Neural progenitor cell (in vitro differentiated cells): ENCODE results near the gene KLK2. TPM values are rescaled to one million over a fixed set of nuclear protein-coding genes. Genes with fewer than 3 reads are reported as not detected.

Experiments used
- DNase-seq: peaks from one replicate; pipeline ENCODE4 v3.0.0-alpha.2; 2016; ENCODE audit warnings: low spot score
- H2AFZ ChIP-seq: fragments of 200-600 bp; sonication (generic); replicated peaks from 2 replicates; pipeline ENCODE4 v1.6.1; 2016; ENCODE audit warnings: antibody characterized with exemption
- H3F3A ChIP-seq: fragments of 200-600 bp; sonication (generic); 2 replicates; pipeline ENCODE4 v1.6.1; 2016; ENCODE audit warnings: antibody characterized with exemption, low read depth
- H3K27ac ChIP-seq: fragments of 200-600 bp; sonication (generic); 2 replicates; pipeline ENCODE4 v1.5.1; 2016; ENCODE audit warnings: mild to moderate bottlenecking
- H3K27me3 ChIP-seq: fragments of 200-600 bp; sonication (generic); 2 replicates; pipeline ENCODE4 v1.6.1; 2016; ENCODE audit warnings: mild to moderate bottlenecking, moderate library complexity
- H3K36me3 ChIP-seq: fragments of 200-600 bp; sonication (generic); 2 replicates; pipeline ENCODE4 v1.5.1; 2016
- H3K4me1 ChIP-seq: fragments of 200-600 bp; sonication (generic); 2 replicates; pipeline ENCODE4 v1.6.1; 2016; ENCODE audit warnings: mixed run types
- H3K4me2 ChIP-seq: fragments of 200-600 bp; sonication (generic); 2 replicates; pipeline ENCODE4 v1.6.1; 2016
- H3K4me3 ChIP-seq: fragments of 200-600 bp; sonication (generic); 2 replicates; pipeline ENCODE4 v1.5.1; 2016
- H3K79me2 ChIP-seq: fragments of 200-600 bp; sonication (generic); 2 replicates; pipeline ENCODE4 v1.6.1; 2016; ENCODE audit warnings: low read depth
- H3K9ac ChIP-seq: fragments of 200-600 bp; sonication (generic); 2 replicates; pipeline ENCODE4 v1.6.1; 2016
- H3K9me3 ChIP-seq: fragments of 200-600 bp; sonication (generic); 2 replicates; pipeline ENCODE4 v1.5.1; 2016; ENCODE audit warnings: low read depth
- H4K20me1 ChIP-seq: fragments of 200-600 bp; sonication (generic); 2 replicates; pipeline ENCODE4 v1.6.1; 2016; ENCODE audit warnings: low read depth
- H3K27ac Mint-ChIP-seq: 3 replicates; pipeline ENCODE4 v1.8.0; 2021; ENCODE audit warnings: mixed read lengths
- H3K27me3 Mint-ChIP-seq: 2 replicates; pipeline ENCODE4 v1.8.0; 2022; ENCODE audit warnings: low read depth, mild to moderate bottlenecking, inconsistent platforms, moderate library complexity, mixed read lengths; ENCODE audit not compliant: insufficient read depth
- H3K36me3 Mint-ChIP-seq: 3 replicates; pipeline ENCODE4 v1.8.0; 2021; ENCODE audit warnings: mixed read lengths
- H3K4me1 Mint-ChIP-seq: 3 replicates; pipeline ENCODE4 v1.8.0; 2021; ENCODE audit warnings: mixed read lengths
- H3K4me3 Mint-ChIP-seq: 3 replicates; pipeline ENCODE4 v1.8.0; 2021; ENCODE audit warnings: mild to moderate bottlenecking, moderate library complexity, mixed read lengths
- H3K9me3 Mint-ChIP-seq: 3 replicates; pipeline ENCODE4 v1.8.0; 2020; ENCODE audit warnings: mixed read lengths
- EZH2 ChIP-seq: fragments of 200-600 bp; sonication (generic); IDR thresholded peaks from 2 replicates; pipeline ENCODE4 v1.6.1; 2017; ENCODE audit warnings: antibody characterized with exemption, mild to moderate bottlenecking, moderate library complexity
- EZH2phosphoT487 ChIP-seq: fragments of 200-600 bp; sonication (generic); IDR thresholded peaks from 2 replicates; pipeline ENCODE4 v1.6.1; 2017; ENCODE audit warnings: antibody characterized with exemption
- total RNA-seq: library from RNA; depleted of rRNA; stranded (reverse); fragments of >200 nt; gene quantifications from 2 replicates; pipeline ENCODE4 v1.2.3, GENCODE V29; 2015; ENCODE audit warnings: low replicate concordance
- TF ChIP-seq, protein P1 (sequence below): fragments of 200-600 bp; sonication (generic); IDR thresholded peaks from 2 replicates; pipeline ENCODE4 v1.5.1; 2017; ENCODE audit warnings: antibody characterized with exemption, mild to moderate bottlenecking

Gene KLK2
- total RNA-seq, 1 donor from 2014 or later = not detected

DNA sequence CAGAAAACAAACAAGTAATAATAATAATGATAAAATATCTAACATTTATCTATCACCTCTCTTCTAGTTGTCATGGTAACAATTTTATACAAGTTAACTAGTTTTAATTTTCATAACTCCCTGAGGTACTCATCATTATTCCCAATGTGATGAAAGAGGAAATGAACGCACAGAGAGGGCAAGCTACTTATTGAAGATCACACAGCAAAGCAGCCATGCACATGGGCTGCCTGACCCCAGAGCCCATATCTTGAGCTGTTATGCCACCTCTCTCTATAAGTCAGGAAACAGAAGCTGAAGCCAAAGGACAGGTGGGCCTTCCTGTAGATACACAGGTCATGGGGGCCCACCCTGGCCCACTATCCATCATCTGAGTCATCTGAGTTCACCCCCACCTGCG, 42.8 kb downstream of the KLK2 start:
- peaks cover 29% of the 10 kb centered on the region for H3K27me3 Mint-ChIP-seq
- Histone ChIP-seq H3K4me3 (no peak overlapping the region), H2AFZ (no peak overlapping the region), H3K79me2 (no peaks in the 10 kb centered on the region), H3K36me3 (no peaks in the 10 kb centered on the region), H3K27me3 (peaks cover 90% of the 10 kb centered on the region), H3K27ac (no peak overlapping the region), H4K20me1 (no peaks in the 10 kb centered on the region), H3K9me3 (no peaks in the 10 kb centered on the region), H3K4me1 (no peaks in the 10 kb centered on the region), H3F3A (no peaks in the 10 kb centered on the region), H3K4me2 (no peak overlapping the region), H3K9ac (no peak overlapping the region)
- H3K36me3 Mint-ChIP-seq = no peaks in the 10 kb centered on the region
- DNase-seq = no peak
- no peak overlapping the region for H3K4me3 Mint-ChIP-seq
- H3K9me3 Mint-ChIP-seq = no peaks in the 10 kb centered on the region
- TF ChIP-seq EZH2phosphoT487 (no peak), EZH2 (no peak)
- TF ChIP-seq, protein P1, sequence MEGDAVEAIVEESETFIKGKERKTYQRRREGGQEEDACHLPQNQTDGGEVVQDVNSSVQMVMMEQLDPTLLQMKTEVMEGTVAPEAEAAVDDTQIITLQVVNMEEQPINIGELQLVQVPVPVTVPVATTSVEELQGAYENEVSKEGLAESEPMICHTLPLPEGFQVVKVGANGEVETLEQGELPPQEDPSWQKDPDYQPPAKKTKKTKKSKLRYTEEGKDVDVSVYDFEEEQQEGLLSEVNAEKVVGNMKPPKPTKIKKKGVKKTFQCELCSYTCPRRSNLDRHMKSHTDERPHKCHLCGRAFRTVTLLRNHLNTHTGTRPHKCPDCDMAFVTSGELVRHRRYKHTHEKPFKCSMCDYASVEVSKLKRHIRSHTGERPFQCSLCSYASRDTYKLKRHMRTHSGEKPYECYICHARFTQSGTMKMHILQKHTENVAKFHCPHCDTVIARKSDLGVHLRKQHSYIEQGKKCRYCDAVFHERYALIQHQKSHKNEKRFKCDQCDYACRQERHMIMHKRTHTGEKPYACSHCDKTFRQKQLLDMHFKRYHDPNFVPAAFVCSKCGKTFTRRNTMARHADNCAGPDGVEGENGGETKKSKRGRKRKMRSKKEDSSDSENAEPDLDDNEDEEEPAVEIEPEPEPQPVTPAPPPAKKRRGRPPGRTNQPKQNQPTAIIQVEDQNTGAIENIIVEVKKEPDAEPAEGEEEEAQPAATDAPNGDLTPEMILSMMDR = no peak
- H3K4me1 Mint-ChIP-seq = no peaks in the 10 kb centered on the region
- H3K27ac Mint-ChIP-seq = no peak overlapping the region

DNA sequence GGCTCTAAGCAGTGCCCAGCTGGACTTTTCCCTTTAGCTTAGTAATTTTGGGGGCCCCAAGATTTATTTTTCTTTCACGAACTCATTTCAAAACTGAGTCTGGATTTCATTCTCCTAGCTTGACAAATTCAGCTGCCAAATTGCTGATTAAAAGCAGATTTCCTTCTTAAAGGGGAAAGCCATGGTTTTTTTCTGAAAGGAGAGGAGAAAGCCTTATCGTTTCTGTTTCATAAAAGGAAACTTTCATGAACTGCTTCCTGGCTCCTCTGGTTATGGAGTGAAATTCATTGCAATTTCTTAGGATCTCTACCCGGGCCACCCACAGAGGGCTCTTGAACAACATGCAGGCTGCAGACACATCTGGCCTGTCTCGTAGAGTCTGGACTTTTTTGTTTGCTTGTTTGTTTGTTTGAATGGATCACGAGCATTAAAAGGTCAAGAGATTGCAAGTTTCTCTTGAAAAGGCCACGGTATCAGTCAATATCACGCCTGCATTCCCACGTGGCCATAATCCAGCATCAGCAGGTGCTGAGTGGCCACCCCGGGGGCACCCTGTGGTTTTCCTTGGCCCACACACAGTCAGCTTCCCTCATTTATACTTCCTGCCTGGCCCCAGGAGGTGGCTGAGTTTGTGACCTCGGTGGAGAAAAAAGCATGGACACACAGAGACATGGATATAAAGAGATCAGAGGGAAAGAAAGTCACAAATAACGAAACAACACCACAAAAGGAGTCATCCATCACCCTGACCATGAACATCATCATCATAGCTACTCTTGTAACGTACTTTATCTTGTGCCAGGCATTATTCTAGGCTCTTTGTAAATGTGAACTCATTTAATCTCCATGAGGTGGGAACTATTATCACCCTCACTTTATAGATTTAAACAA, 48.4 kb downstream of the KLK2 start:
- H3K27ac Mint-ChIP-seq = no peak overlapping the region
- Histone ChIP-seq H3K27ac (no peak overlapping the region), H3K4me1 (no peaks in the 10 kb centered on the region), H2AFZ (no peak overlapping the region), H3K9ac (no peak overlapping the region), H3K36me3 (no peaks in the 10 kb centered on the region), H3K4me2 (no peak overlapping the region), H3F3A (no peaks in the 10 kb centered on the region), H3K9me3 (no peaks in the 10 kb centered on the region), H3K4me3 (no peak overlapping the region), H3K79me2 (no peaks in the 10 kb centered on the region), H3K27me3 (peaks cover 83% of the 10 kb centered on the region), H4K20me1 (no peaks in the 10 kb centered on the region)
- H3K36me3 Mint-ChIP-seq = no peaks in the 10 kb centered on the region
- peak; percentile 34 for DNase-seq
- no peaks in the 10 kb centered on the region for H3K9me3 Mint-ChIP-seq
- TF ChIP-seq, protein P1 = no peak
- TF ChIP-seq EZH2 = no peak
- no peak for TF ChIP-seq EZH2phosphoT487
- H3K4me1 Mint-ChIP-seq = peaks cover 8% of the 10 kb centered on the region
- H3K4me3 Mint-ChIP-seq = no peak overlapping the region
- H3K27me3 Mint-ChIP-seq = peaks cover 23% of the 10 kb centered on the region

DNA sequence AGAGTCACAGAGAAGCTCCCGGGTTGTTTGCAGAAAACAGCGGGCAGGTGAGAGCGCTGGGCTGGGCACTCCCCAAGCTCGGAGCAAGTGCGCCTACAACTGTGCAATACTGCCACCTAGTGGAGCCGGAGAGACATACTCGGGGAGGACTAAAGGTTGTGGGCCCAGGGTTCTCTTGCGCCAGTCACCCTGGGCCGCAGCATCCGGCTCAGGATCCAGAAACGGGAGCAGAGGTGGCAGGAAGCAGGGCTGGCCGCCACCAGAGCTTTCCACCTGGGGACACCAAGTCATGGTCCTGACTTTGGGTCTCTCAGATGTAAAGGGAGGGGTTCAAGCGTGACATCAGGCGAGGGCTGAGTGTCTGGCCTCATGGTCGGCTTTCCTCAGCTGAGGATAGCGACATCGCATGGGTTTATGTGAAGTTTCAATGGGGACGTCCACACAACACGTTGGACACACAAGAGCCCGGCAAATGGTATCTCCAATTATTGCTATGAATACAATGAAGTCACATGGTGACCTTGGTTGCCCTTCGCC, 49.1 kb downstream of the KLK2 start:
- H3K4me1 ChIP-seq = no peaks in the 10 kb centered on the region
- Mint-ChIP-seq H3K4me3 (peak overlapping the region; percentile 19), H3K4me1 (peaks cover 8% of the 10 kb centered on the region), H3K36me3 (no peaks in the 10 kb centered on the region), H3K27ac (no peak overlapping the region), H3K9me3 (no peaks in the 10 kb centered on the region), H3K27me3 (peaks cover 19% of the 10 kb centered on the region)
- no peaks in the 10 kb centered on the region for H3K9me3 ChIP-seq
- H3K9ac ChIP-seq = no peak overlapping the region
- H3K4me3 ChIP-seq = no peak overlapping the region
- TF ChIP-seq, protein P1 = peak; percentile 88
- no peak for TF ChIP-seq EZH2
- no peak for TF ChIP-seq EZH2phosphoT487
- no peaks in the 10 kb centered on the region for H3K79me2 ChIP-seq
- peak; percentile 91 for DNase-seq
- H3K27ac ChIP-seq = no peak overlapping the region
- H3F3A ChIP-seq = no peaks in the 10 kb centered on the region
- H3K27me3 ChIP-seq = peaks cover 76% of the 10 kb centered on the region
- peak overlapping the region; percentile 74 for H2AFZ ChIP-seq
- no peaks in the 10 kb centered on the region for H3K36me3 ChIP-seq
- H3K4me2 ChIP-seq = no peak overlapping the region
- no peaks in the 10 kb centered on the region for H4K20me1 ChIP-seq
